GOT3 (cell line): ENCODE measurements around the gene NXF1.
"Not testable (repeated sequence)": the region's sequence is repeated elsewhere in the genome, so short reads cannot be mapped to it uniquely, and the experiment has no call there.

Experiments
- DNase-seq: peaks from one replicate; lab custom pipeline; 2025; ENCODE audit warnings: mixed read lengths; lab: John Stamatoyannopoulos, UW

The NXF1 gene

GRCh38 chr11:62787005-62787759, 18.1 kb downstream of the NXF1 start, which contains the start of gene TMEM179B:
Gene TMEM179B (plus strand): TSS chr11:62787402. CDS start chr11:62787432, 30 bp downstream.
- peak; percentile 86 for DNase-seq

GRCh38 chr11:62786318-62787004, 18.8 kb downstream of the NXF1 start:
- DNase-seq, result peak; percentile 65

- DNase-seq, result no peak
Measured at GRCh38 chr11:62782753-62783152, 22.5 kb downstream of the NXF1 start.

DNA sequence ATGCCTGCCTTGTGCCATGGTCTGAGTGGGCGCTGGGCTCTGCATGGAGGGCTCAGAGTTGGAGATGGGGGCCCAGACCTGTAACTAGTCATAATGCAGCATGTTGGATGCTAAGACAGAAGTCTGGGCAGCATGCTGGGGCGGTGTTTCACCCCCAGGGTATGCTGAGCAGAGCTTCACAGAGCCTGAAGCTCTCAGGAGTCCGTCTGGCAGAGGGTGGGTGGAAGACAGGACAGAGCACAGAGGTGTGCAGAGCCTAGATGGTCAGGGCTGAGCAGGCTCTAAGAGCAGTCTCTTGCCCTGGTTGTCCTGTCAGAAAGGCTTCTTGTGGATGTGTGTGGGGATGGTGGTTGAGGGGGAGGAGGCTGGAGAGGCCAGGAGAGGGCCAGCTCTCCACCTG, 26.8 kb downstream of the NXF1 start:
- no peak for DNase-seq

GRCh38 chr11:62777389-62777788, 27.9 kb downstream of the NXF1 start:
- DNase-seq, result no peak

DNA sequence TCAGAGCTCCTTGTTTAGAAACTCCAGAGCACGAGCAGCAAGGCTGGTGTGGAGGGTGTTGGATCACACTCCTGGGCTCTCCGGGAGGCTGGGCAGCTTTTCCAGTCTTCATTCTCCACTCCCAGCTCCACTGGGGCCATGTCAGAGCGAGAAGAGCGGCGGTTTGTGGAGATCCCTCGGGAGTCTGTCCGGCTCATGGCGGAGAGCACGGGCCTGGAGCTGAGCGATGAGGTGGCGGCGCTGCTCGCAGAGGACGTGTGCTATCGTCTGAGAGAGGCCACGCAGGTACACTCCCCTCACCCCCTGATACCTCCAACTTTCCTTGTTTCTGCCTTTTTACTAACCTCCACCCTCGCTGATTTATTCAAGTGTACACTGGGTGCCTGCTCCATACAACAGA, 29.6 kb downstream of the NXF1 start:
- no peak for DNase-seq

GRCh38 chr11:62774407-62774806, 30.8 kb downstream of the NXF1 start:
- DNase-seq, result no peak

- peak; percentile 90 for DNase-seq
Measured at GRCh38 chr11:62771144-62772021, 33.9 kb downstream of the NXF1 start, which contains the start of gene TAF6L. Gene TAF6L (plus strand): TSS chr11:62771396. CDS start chr11:62775784, 4,388 bp downstream.

DNA sequence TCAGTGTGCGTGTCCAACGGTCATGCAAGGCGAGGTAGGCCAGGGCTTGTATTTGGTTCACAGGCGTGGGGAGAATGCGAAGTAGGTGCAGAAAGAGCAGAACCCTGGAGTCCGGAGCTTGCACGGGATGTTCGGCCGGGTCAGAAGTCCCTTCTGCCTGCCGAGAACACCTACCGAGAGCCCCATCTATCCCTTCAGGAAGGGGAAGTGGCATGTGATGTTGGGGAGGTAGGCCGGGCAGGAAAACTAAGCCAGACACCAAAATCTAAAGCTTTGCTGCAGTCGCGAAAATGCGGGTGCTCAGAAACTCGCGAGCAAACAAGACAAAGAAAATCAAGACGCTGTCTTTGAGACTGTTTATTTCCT, 34.5 kb downstream of the NXF1 start:
- DNase-seq, result no peak

GRCh38 chr11:62760867-62761227, 44.4 kb downstream of the NXF1 start:
- DNase-seq, result not testable (repeated sequence)

DNA sequence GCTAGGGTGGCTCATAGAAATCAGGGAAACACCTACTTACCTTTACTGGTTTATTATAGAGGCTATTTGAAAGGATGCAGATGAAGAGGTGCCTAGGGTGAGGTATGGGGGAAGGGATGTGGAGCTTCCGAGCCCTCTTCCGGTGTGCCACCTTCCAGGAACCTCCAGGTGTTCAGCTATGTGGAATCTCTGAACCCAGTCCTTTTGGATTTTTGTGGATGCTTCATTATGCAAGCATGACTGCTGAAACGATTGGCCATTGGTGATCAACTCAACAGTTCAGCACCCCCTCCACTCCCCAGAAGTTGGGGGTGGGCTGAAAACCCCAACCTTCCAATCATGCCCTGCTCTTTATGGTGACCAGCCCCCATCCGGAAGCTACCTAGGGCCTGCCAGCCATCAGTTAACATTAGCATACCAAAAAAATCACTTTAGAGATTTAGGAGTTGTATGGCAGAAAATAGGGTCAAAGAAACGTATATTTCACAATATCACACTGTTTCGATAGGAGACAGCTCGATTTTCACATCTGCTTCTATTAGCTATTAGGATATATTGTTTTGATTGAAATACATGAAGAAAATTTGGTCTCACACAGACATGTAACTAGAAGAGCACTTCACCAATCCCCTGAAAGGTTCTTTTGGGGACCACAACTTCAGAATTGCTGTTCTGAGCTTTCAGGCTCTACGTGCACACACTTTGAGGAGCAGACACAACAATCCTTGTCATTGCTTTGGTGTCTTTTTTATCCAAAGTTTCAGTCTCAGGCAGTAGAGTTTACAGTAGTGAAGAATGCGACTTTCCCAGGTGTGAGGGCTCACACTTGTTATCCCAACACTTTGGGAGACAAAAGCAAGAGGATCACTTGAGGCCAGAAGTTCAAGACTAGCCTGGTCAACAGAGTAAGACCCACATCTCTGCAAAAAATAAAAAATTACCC, 47.1 kb downstream of the NXF1 start:
- DNase-seq, result no peak

DNA sequence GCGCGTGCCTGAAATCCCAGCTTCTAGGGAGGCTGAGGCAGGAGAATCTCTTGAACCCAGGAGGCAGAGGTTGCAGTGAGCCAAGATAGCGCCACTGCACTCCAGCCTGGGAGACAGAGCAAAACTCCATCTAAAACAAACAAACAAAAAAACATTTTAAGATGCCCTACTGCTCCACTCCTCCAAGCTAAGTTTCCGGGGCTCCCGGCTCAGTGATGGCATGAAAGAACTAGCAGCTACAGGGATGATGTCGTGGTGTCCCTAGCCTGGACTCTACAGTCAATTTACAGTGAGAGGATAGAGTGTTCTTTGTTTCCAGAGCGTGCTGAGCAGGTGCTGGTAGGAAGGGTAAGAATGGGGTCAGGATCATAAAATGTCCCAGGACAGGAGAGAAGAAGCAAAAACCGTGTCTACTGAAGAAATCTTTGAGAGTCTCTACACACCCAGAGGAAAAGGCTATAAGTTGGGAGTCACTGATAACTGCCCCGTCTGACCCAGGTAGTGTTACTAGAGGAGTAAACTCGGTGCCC, 50.1 kb downstream of the NXF1 start:
- no peak for DNase-seq

GRCh38 chr11:62753736-62754603, 51.3 kb downstream of the NXF1 start, which contains the start of gene ZBTB3:
Gene ZBTB3 (minus strand): TSS chr11:62754160. CDS start chr11:62753664, 496 bp downstream.
- DNase-seq, result peak; percentile 94

- no peak for DNase-seq
Measured at GRCh38 chr11:62752994-62753735, 52.1 kb downstream of the NXF1 start.

GRCh38 chr11:62752177-62752785, 53.0 kb downstream of the NXF1 start:
- DNase-seq, result no peak

GRCh38 chr11:62749931-62750330, 55.3 kb downstream of the NXF1 start:
- DNase-seq, result not testable (repeated sequence)

DNA sequence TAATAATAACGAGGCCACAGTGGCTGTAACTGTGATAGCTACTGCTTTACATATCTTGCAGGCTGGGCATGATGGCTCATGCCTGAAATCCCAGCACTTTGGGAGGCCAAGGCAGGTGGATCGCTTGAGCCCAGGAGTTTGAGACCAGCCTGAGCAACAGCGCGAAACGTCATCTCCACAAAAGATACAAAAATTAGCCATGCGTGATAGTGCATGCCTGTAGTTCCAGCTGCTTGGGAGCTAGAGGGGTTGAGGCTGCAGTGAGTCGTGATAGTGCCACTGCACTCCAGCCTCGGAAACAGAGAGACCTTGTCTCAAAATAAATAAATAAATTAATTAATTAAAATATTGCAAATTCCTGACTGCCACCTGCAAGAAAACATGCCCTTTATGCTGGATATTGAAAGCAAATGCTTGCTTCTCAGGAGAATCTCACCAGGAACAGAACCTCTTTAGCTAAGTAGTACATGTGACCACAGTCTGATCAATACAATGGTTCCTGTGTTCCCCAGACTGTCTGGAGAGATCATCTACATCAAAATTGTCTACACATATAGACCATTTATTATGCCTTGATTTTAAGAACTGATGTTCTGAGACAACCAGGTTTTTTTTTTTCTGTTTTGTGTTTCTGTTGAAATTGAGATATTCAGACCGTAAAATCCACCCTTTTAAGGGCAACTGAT, 57.6 kb downstream of the NXF1 start:
- no peak for DNase-seq
